ENCODE measurements around the gene PDLIM3.

PDLIM3 gene

GRCh38 chr4:185534866-185535611 lies at the start of gene PDLIM3:
Gene PDLIM3, minus strand, starts transcription at chr4:185535507. Its CDS starts 73 bp downstream, at chr4:185535434.
- Histone ChIP-seq H3K27ac (peak within 1 kb of the TSS in 9 of 21 experiments; percentile 26 to 85 (median 59)), H3K4me3 (peak within 1 kb of the TSS; percentile 16 to 51 (median 39))

GRCh38 chr4:185583813-185584212 lies 48.5 kb upstream of the PDLIM3 start:
- Histone ChIP-seq H3K27ac (no peak overlapping the region), H3K4me3 (no peak overlapping the region)

- Histone ChIP-seq H3K4me3 (no peak overlapping the region), H3K27ac (no peak overlapping the region)
Observed at GRCh38 chr4:185582651-185583400, 47.5 kb upstream of the PDLIM3 start.

- Histone ChIP-seq H3K4me3 (no peak overlapping the region), H3K27ac (no peak overlapping the region)
Observed at GRCh38 chr4:185580699-185581098, 45.4 kb upstream of the PDLIM3 start.

GRCh38 chr4:185578284-185578683 lies 43.0 kb upstream of the PDLIM3 start:
- H3K4me3 ChIP-seq: no peak overlapping the region
- H3K27ac ChIP-seq: no peak overlapping the region

GRCh38 chr4:185576962-185577950 lies 41.9 kb upstream of the PDLIM3 start:
- no peak overlapping the region for H3K4me3 ChIP-seq
- no peak overlapping the region for H3K27ac ChIP-seq

GRCh38 chr4:185576314-185576961 lies 41.1 kb upstream of the PDLIM3 start:
- Histone ChIP-seq H3K27ac (no peak overlapping the region), H3K4me3 (no peak overlapping the region)

- Histone ChIP-seq H3K4me3 (no peak overlapping the region), H3K27ac (peak overlapping the region in 4 of 21 experiments; percentile 9 to 35 (median 24))
Observed at GRCh38 chr4:185573651-185574199, 38.4 kb upstream of the PDLIM3 start.

GRCh38 chr4:185570727-185571126 lies 35.4 kb upstream of the PDLIM3 start:
- no peak overlapping the region for H3K4me3 ChIP-seq
- H3K27ac ChIP-seq: peak overlapping the region in 1 of 21 experiments; percentile 17

- Histone ChIP-seq H3K4me3 (no peak overlapping the region), H3K27ac (peak overlapping the region in 12 of 21 experiments; percentile 32 to 88 (median 68))
Observed at GRCh38 chr4:185567381-185568376, 32.4 kb upstream of the PDLIM3 start.

- Histone ChIP-seq H3K4me3 (no peak overlapping the region), H3K27ac (peak overlapping the region in 13 of 21 experiments; percentile 42 to 88 (median 71))
Observed at GRCh38 chr4:185566972-185567371, 31.7 kb upstream of the PDLIM3 start.

GRCh38 chr4:185566425-185566824 lies 31.1 kb upstream of the PDLIM3 start:
- Histone ChIP-seq H3K4me3 (no peak overlapping the region), H3K27ac (peak overlapping the region in 14 of 21 experiments; percentile 47 to 88 (median 66))

- no peak overlapping the region for H3K4me3 ChIP-seq
- H3K27ac ChIP-seq: peak overlapping the region in 2 of 21 experiments; percentile 81 to 88
Observed at GRCh38 chr4:185565696-185566095, 30.4 kb upstream of the PDLIM3 start.

GRCh38 chr4:185564349-185564748 lies 29.0 kb upstream of the PDLIM3 start:
- no peak overlapping the region for H3K4me3 ChIP-seq
- H3K27ac ChIP-seq: no peak overlapping the region

GRCh38 chr4:185562531-185562930 lies 27.2 kb upstream of the PDLIM3 start:
- Histone ChIP-seq H3K4me3 (no peak overlapping the region), H3K27ac (no peak overlapping the region)

GRCh38 chr4:185560316-185560715 lies 25.0 kb upstream of the PDLIM3 start:
- H3K4me3 ChIP-seq: no peak overlapping the region
- H3K27ac ChIP-seq: peak overlapping the region in 1 of 21 experiments; percentile 26

GRCh38 chr4:185559915-185560281 lies 24.6 kb upstream of the PDLIM3 start:
- H3K4me3 ChIP-seq: no peak overlapping the region

More at GRCh38 chr4:185559915-185560281, 24.6 kb upstream of the PDLIM3 start:
- peak overlapping the region in 3 of 21 experiments; percentile 16 to 37 (median 26) for H3K27ac ChIP-seq

All from skin epidermis (tissue), 12 donors.